ENCODE measurements around the gene THUMPD3. TPM values are rescaled to one million over a fixed set of nuclear protein-coding genes. Genes with fewer than 3 reads are reported as not detected.
A peak's percentile ranks its signal among the peaks of the same experiment; 100 is the strongest.

The THUMPD3 gene
- total RNA-seq, 1 donor from 2014 or later: 33.2 TPM

GRCh38 chr3:9340472-9340902, 22.4 kb upstream of the THUMPD3 start:
- H3K27me3 ChIP-seq (ENCODE audit: control insufficient read depth, insufficient read depth, low read length): no peaks in the 10 kb centered on the region
- peak; percentile 79 for DNase-seq (ENCODE audit: low read depth)
- no peaks in the 10 kb centered on the region for H3K36me3 ChIP-seq (ENCODE audit: control insufficient read depth, insufficient read depth, low read length)
- TF ChIP-seq, protein P1, sequence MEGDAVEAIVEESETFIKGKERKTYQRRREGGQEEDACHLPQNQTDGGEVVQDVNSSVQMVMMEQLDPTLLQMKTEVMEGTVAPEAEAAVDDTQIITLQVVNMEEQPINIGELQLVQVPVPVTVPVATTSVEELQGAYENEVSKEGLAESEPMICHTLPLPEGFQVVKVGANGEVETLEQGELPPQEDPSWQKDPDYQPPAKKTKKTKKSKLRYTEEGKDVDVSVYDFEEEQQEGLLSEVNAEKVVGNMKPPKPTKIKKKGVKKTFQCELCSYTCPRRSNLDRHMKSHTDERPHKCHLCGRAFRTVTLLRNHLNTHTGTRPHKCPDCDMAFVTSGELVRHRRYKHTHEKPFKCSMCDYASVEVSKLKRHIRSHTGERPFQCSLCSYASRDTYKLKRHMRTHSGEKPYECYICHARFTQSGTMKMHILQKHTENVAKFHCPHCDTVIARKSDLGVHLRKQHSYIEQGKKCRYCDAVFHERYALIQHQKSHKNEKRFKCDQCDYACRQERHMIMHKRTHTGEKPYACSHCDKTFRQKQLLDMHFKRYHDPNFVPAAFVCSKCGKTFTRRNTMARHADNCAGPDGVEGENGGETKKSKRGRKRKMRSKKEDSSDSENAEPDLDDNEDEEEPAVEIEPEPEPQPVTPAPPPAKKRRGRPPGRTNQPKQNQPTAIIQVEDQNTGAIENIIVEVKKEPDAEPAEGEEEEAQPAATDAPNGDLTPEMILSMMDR (IDR thresholded peaks at IDR 0.05; ENCODE audit: insufficient read depth, low read length, poor library complexity, severe bottlenecking): no peak
- no peak overlapping the region for H3K4me3 ChIP-seq (ENCODE audit: low read depth, low read length)

GRCh38 chr3:9342696-9343095, 20.2 kb upstream of the THUMPD3 start:
- Histone ChIP-seq H3K27me3 (ENCODE audit: control insufficient read depth, insufficient read depth, low read length) (no peaks in the 10 kb centered on the region), H3K4me3 (ENCODE audit: low read depth, low read length) (no peak overlapping the region), H3K36me3 (ENCODE audit: control insufficient read depth, insufficient read depth, low read length) (no peaks in the 10 kb centered on the region)
- DNase-seq (ENCODE audit: low read depth): no peak
- TF ChIP-seq, protein P1 (IDR thresholded peaks at IDR 0.05; ENCODE audit: insufficient read depth, low read length, poor library complexity, severe bottlenecking): no peak

DNA sequence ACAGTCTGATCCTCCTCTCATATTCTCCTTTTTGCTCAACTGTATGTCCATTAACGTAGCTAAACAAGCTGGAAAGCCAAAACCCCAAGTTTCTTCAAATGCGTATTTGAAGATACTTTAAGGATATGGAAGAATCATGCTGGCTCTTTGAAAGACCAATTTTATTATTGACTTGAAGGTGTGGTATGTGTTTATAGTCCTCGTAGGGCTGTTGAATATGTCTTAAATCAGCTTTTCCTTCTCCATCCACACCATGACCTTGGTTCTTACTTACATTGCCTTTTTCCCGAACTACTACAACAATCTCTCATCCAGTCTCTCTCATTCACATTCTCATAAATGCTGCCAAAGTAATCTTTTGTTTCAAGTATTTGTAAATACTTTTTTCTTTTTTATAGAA, 19.7 kb upstream of the THUMPD3 start:
- DNase-seq (ENCODE audit: low read depth): no peak
- no peak overlapping the region for H3K4me3 ChIP-seq (ENCODE audit: low read depth, low read length)
- TF ChIP-seq, protein P1 (IDR thresholded peaks at IDR 0.05; ENCODE audit: insufficient read depth, low read length, poor library complexity, severe bottlenecking): no peak
- no peaks in the 10 kb centered on the region for H3K27me3 ChIP-seq (ENCODE audit: control insufficient read depth, insufficient read depth, low read length)
- no peaks in the 10 kb centered on the region for H3K36me3 ChIP-seq (ENCODE audit: control insufficient read depth, insufficient read depth, low read length)

DNA sequence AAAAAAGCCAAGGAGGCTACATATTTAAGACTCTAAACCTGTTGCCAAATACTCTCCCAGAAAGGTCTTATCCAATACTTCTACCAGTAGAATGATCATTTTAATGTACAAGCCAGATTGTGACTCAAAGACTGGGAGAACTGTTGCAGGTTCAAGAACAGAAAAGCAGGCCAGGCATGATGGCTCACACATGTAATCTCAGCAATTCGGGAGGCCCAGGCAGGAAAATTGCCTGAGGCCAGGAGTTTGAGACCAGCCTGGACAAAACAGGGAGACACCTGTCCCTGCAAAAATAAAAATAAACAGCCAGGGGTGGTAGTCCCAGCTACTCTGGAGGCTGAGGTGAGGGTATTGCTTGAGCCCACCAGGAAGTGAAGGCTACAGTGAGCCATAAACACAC, 17.8 kb upstream of the THUMPD3 start:
- no peak for DNase-seq (ENCODE audit: low read depth)
- no peak overlapping the region for H3K4me3 ChIP-seq (ENCODE audit: low read depth, low read length)
- H3K27me3 ChIP-seq (ENCODE audit: control insufficient read depth, insufficient read depth, low read length): no peaks in the 10 kb centered on the region
- no peaks in the 10 kb centered on the region for H3K36me3 ChIP-seq (ENCODE audit: control insufficient read depth, insufficient read depth, low read length)
- TF ChIP-seq, protein P1 (IDR thresholded peaks at IDR 0.05; ENCODE audit: insufficient read depth, low read length, poor library complexity, severe bottlenecking): no peak

DNA sequence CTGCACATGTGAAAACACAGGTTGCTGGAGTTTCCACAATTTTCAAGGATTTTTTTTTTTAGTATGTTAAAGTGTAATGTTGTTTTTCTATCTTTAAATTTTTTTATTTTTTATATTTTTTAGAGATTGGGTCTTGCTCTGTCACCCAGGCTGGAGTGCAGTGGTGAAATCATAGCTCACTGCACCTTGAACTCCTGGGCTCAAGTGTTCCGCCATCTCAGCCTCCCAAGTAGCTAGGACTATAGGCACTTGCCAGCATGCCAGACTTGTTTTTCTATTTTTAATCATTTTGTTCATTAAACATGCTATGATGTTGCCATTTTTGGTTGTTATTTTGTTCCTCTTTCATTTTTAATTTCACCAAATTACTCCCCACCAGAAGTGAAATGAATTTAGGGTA, 16.7 kb upstream of the THUMPD3 start:
- Histone ChIP-seq H3K27me3 (ENCODE audit: control insufficient read depth, insufficient read depth, low read length) (no peaks in the 10 kb centered on the region), H3K4me3 (ENCODE audit: low read depth, low read length) (no peak overlapping the region), H3K36me3 (ENCODE audit: control insufficient read depth, insufficient read depth, low read length) (no peaks in the 10 kb centered on the region)
- TF ChIP-seq, protein P1 (IDR thresholded peaks at IDR 0.05; ENCODE audit: insufficient read depth, low read length, poor library complexity, severe bottlenecking): no peak
- DNase-seq (ENCODE audit: low read depth): no peak

DNA sequence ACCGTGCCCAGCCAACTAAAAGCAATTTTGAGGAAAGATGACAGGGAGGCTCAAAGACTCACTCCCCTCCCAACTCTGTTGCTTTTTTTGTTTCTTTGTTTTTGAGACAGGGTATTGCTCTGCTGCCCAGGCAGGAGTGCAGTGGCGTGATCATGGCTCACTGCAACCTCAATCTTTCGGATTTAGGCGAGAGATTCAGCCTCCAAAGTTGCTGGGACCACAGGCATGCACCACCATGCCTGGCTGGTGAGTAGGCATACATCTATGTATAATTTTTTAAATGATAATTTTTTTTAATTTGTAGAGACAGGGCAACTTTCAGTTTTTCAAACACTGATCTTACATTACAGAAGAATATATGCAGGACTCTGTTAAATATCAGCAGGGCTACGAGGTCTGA, 15.8 kb upstream of the THUMPD3 start:
- no peak overlapping the region for H3K4me3 ChIP-seq (ENCODE audit: low read depth, low read length)
- no peaks in the 10 kb centered on the region for H3K27me3 ChIP-seq (ENCODE audit: control insufficient read depth, insufficient read depth, low read length)
- H3K36me3 ChIP-seq (ENCODE audit: control insufficient read depth, insufficient read depth, low read length): no peaks in the 10 kb centered on the region
- TF ChIP-seq, protein P1 (IDR thresholded peaks at IDR 0.05; ENCODE audit: insufficient read depth, low read length, poor library complexity, severe bottlenecking): no peak
- no peak for DNase-seq (ENCODE audit: low read depth)
